Progenitor cell of endocrine pancreas (in vitro differentiated cells): ENCODE data around the gene SEC31B. TPM values are rescaled to one million over a fixed set of nuclear protein-coding genes. Genes with fewer than 3 reads are reported as not detected.
A peak's percentile ranks its signal among the peaks of the same experiment; 100 is the strongest.

Experiments used
- DNase-seq: peaks from one replicate; pipeline ENCODE4 v3.0.0; 2021; ENCODE audit warnings: low spot score; ENCODE audit not compliant: unreplicated experiment
- H3K27ac Mint-ChIP-seq: 2 replicates; pipeline ENCODE4 v1.8.0; 2021; ENCODE audit warnings: mild to moderate bottlenecking, moderate library complexity, mixed read lengths
- H3K27me3 Mint-ChIP-seq: 2 replicates; pipeline ENCODE4 v1.8.0; 2021; ENCODE audit warnings: mixed read lengths
- H3K36me3 Mint-ChIP-seq: 2 replicates; pipeline ENCODE4 v1.8.0; 2022; ENCODE audit warnings: mixed read lengths; ENCODE audit not compliant: insufficient read depth
- H3K4me1 Mint-ChIP-seq: 2 replicates; pipeline ENCODE4 v1.8.0; 2021; ENCODE audit warnings: low read depth, mixed read lengths
- H3K4me3 Mint-ChIP-seq: 2 replicates; pipeline ENCODE4 v1.8.0; 2021; ENCODE audit warnings: low read depth, mild to moderate bottlenecking, moderate library complexity, mixed read lengths
- H3K9me3 Mint-ChIP-seq: 2 replicates; pipeline ENCODE4 v1.8.0; 2021; ENCODE audit warnings: low read depth, mixed read lengths
- CTCF ChIP-seq: fragments of 200-600 bp; sonication (generic); IDR thresholded peaks from one replicate; pipeline ENCODE4 v1.5.0; 2021; ENCODE audit warnings: antibody characterized with exemption, mild to moderate bottlenecking; ENCODE audit not compliant: unreplicated experiment
- total RNA-seq: library from RNA; stranded (reverse); gene quantifications from 2 replicates; pipeline ENCODE4 v1.2.1, GENCODE V29; 2021

The SEC31B gene
- total RNA-seq, 1 donor from 2014 or later: 24.0 TPM

- no peak overlapping the region for H3K27ac Mint-ChIP-seq
- peaks cover 3% of the 10 kb centered on the region for H3K4me1 Mint-ChIP-seq
- H3K9me3 Mint-ChIP-seq: no peaks in the 10 kb centered on the region
- no peak for TF ChIP-seq CTCF
- no peak overlapping the region for H3K4me3 Mint-ChIP-seq
- peaks cover 18% of the 10 kb centered on the region for H3K36me3 Mint-ChIP-seq
- H3K27me3 Mint-ChIP-seq: peaks cover 28% of the 10 kb centered on the region
- no peak for DNase-seq
These were observed 2.6 kb upstream of the SEC31B start for GRCh38 chr10:100522107-100522801.

- Mint-ChIP-seq H3K27me3 (peaks cover 28% of the 10 kb centered on the region), H3K4me3 (no peak overlapping the region), H3K9me3 (no peaks in the 10 kb centered on the region), H3K4me1 (peaks cover 3% of the 10 kb centered on the region), H3K27ac (no peak overlapping the region), H3K36me3 (peaks cover 14% of the 10 kb centered on the region)
- no peak for TF ChIP-seq CTCF
- DNase-seq: no peak
These were observed 1.1 kb upstream of the SEC31B start for GRCh38 chr10:100520811-100521210.

- Mint-ChIP-seq H3K4me1 (peaks cover 3% of the 10 kb centered on the region), H3K36me3 (peaks cover 8% of the 10 kb centered on the region), H3K27ac (no peak overlapping the region), H3K4me3 (peak overlapping the region; percentile 85), H3K9me3 (no peaks in the 10 kb centered on the region), H3K27me3 (peaks cover 28% of the 10 kb centered on the region)
- peak; percentile 56 for DNase-seq
- TF ChIP-seq CTCF: peak; percentile 78
These were observed 860 bp downstream of the SEC31B start for GRCh38 chr10:100518761-100519241.

- Mint-ChIP-seq H3K27me3 (peaks cover 28% of the 10 kb centered on the region), H3K9me3 (no peaks in the 10 kb centered on the region), H3K27ac (no peak overlapping the region), H3K36me3 (peaks cover 4% of the 10 kb centered on the region), H3K4me3 (no peak overlapping the region), H3K4me1 (peaks cover 3% of the 10 kb centered on the region)
- no peak for DNase-seq
- TF ChIP-seq CTCF: peak; percentile 33
These were observed 2.8 kb downstream of the SEC31B start for GRCh38 chr10:100516847-100517246.

- Mint-ChIP-seq H3K9me3 (no peaks in the 10 kb centered on the region), H3K36me3 (peaks cover 2% of the 10 kb centered on the region), H3K4me3 (no peak overlapping the region), H3K4me1 (peaks cover 3% of the 10 kb centered on the region), H3K27ac (no peak overlapping the region), H3K27me3 (peaks cover 21% of the 10 kb centered on the region)
- no peak for TF ChIP-seq CTCF
- DNase-seq: no peak
These were observed 4.0 kb downstream of the SEC31B start for GRCh38 chr10:100515612-100516011.
